ENCODE measurements around the gene GRPEL2.
"Not testable (repeated sequence)": the region's sequence is repeated elsewhere in the genome, so short reads cannot be mapped to it uniquely, and the experiment has no call there.

Gene GRPEL2

DNA sequence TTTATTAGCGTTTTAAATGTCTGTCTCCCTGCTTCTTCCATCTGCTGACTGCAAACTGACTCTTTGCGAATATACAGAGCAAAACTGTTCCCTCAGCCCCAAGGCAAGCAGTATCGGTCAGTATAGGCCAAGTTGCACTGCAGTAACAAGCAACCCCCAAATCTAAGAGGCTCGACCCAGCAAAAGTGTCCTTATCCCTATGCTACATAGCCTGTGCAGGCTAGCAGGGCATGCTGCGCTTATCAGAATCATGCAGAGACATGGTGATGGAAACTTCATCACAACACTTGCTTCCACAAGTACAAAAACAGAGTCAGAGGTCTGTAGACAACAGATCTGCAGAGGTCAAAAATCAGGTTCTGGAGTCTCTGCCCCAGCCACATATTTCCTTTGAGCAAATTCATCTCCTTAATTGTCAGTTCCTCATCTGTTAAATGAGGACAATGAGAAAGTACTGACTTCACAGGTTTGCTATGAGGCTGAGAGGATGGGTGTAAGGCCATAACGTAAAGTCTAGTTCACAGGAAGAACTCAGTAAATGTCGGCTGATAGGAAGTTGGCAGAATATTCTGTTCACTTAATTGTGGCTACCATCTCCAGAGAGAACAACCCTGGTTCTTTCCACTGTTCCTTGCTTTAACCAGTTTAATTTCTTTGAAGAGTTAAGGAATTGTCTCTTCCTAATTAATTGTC is 43.3 kb downstream of the GRPEL2 start:
- H3K27ac Mint-ChIP-seq: no peak overlapping the region
- no peaks in the 10 kb centered on the region for H3K27me3 Mint-ChIP-seq
- H3K4me3 Mint-ChIP-seq: no peak overlapping the region
- H3K36me3 Mint-ChIP-seq: no peaks in the 10 kb centered on the region
- H3K4me1 Mint-ChIP-seq: no peaks in the 10 kb centered on the region
- H3K9me3 Mint-ChIP-seq: no peaks in the 10 kb centered on the region

DNA sequence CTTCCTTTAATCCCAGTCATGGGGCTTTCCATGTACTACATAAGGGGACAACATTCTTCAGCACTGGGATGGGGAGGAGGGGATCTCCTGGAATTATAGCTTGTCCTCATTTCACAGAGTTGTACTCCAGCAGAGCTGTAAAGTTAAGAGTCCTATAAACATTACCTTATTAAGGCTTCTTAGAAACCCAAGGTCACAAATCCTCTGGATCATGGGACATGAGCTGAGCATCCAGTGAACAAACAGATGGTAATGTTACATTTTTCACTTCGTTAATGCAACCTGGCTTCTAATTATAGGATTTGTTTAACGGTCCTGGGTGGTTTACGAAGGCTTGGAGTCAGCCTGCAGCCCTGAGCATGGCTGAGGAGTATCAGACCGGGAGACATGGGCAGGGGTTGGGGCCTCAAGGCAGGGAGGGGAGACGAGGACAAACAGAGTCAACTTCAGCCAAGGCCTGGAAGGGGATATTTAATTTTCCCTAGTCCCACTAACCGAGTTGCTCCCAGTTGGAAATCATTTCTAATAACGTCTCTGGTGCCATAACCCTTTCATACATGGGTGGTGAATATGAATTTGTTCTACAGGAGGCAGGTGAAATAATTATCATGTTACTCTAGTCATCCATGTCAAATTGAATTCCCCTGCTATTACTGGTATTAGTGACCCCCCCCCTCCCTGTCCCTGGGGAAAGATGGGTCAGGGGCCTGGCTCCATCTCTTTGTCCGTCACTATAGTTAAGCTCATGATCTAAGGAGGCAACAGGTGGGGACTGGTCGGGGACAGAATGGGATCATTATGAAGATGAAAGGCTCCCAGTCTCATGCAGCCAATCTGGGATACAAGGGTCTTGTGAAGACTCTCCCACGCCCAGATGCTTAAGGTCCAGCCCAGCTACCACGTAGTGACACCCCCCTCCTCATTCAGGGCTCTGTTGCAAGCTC is 44.5 kb downstream of the GRPEL2 start:
- Mint-ChIP-seq H3K27ac (no peak overlapping the region), H3K4me1 (no peaks in the 10 kb centered on the region), H3K36me3 (no peaks in the 10 kb centered on the region), H3K4me3 (no peak overlapping the region), H3K27me3 (no peaks in the 10 kb centered on the region), H3K9me3 (no peaks in the 10 kb centered on the region)

DNA sequence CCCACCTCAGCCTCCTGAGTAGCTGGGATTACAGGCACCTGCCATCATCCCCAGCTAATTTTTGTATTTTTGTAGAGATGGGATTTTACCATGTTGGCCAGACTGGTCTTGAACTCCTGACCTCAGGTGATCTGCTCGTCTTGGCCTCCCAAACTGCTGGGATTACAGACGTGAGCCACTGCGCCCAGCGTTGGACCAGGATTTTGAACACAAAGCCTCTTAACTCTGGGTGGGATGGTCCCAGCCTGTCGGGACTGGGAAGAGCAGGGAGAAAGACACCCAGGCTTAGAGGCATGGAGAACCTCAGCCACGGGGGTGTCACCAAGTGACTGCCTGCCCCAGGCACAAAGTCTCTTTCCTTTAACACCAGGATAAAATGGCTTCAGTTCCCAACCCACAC is 45.8 kb downstream of the GRPEL2 start:
- H3K27ac Mint-ChIP-seq, H3K4me3 Mint-ChIP-seq, H3K27me3 Mint-ChIP-seq, H3K36me3 Mint-ChIP-seq, H3K4me1 Mint-ChIP-seq, H3K9me3 Mint-ChIP-seq: not testable (repeated sequence)

DNA sequence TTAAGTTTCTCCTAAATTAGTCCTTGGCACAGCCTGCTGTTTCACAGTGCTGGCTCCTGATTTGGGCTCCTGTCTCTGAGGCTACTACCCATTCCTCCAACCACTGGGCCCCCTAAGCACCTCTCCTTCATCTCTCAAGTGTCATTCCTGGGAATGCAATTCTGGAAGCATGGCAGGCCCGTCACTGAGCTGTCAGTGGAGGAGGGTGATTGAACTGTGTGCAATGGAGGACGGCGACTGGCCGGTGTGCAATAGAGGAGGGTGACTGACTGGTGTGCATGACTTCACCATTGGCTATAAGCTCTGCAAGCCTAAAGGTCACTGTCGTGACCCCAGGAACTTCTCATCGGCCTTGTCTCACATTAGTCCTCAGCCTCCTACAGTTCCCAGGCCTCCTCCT is 46.2 kb downstream of the GRPEL2 start:
- Mint-ChIP-seq H3K4me1 (no peaks in the 10 kb centered on the region), H3K36me3 (no peaks in the 10 kb centered on the region), H3K4me3 (no peak overlapping the region), H3K27ac (no peak overlapping the region), H3K27me3 (no peaks in the 10 kb centered on the region), H3K9me3 (no peaks in the 10 kb centered on the region)

DNA sequence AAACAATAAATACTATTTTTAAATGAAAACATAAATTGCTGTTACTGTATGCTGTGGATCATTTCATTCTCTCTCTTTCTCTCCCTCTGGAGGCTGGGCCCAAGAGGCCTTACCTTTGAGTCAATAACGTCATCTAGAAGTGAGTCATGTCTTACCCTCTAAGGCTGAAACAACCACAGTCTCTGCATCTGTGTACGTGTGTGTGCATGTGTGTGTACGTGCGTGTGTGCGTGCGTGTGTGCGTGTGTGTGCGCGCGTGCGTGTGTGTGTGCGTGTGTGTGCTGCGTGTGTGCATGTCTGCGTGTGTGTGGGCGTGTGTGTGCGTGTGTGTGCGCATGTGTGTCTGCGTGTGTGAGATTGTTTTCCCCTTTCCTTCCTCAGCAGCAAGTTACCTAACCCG is 47.4 kb downstream of the GRPEL2 start:
- Mint-ChIP-seq H3K4me3 (no peak overlapping the region), H3K27ac (no peak overlapping the region)

DNA sequence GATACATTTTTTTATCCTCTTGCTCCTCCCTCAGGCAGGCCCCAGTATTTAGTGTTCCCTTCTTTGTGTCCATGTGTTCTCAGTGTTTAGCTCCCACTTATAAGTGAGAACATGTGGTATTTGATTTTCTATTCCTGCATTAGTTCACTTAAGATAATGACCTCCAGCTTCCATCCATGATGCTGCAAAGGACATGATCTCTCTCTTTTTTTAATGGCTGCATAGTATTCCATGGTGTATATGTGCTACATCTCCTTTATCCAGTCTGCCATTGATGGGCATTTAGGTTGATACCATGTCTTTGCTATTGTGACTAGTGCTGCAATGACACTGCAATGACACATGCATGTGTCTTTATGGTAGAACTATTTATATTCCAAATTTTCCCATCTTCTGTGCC is 49.7 kb downstream of the GRPEL2 start:
- not testable (repeated sequence) for H3K9me3 Mint-ChIP-seq, H3K27ac Mint-ChIP-seq, H3K4me3 Mint-ChIP-seq, H3K36me3 Mint-ChIP-seq, H3K4me1 Mint-ChIP-seq, H3K27me3 Mint-ChIP-seq

More for the DNA sequence above, 47.4 kb downstream of the GRPEL2 start:
- H3K9me3 Mint-ChIP-seq: no peaks in the 10 kb centered on the region
- H3K4me1 Mint-ChIP-seq: no peaks in the 10 kb centered on the region
- no peaks in the 10 kb centered on the region for H3K36me3 Mint-ChIP-seq
- no peaks in the 10 kb centered on the region for H3K27me3 Mint-ChIP-seq

DNA sequence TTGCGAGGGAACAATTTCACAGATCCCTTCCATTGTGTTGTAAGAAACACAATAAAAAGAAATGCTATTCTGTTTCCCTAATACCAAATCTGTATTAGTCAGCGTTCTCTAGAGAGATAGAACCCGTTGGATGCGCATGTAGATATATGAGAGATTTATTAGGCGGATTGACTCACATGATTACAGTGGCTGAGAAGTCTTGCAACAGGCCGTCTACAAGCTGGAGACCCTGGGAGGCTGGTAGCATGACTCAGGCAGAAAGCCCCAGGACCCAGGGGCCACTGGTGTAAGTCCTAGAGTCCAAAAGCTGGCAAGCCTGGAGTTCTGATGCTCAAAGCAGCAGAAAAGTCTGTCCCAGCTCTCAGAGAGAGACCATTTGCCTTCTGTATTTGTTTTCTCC is 52.2 kb downstream of the GRPEL2 start:
- H3K9me3 Mint-ChIP-seq: no peaks in the 10 kb centered on the region
- H3K27ac Mint-ChIP-seq: no peak overlapping the region
- H3K27me3 Mint-ChIP-seq: no peaks in the 10 kb centered on the region
- no peaks in the 10 kb centered on the region for H3K36me3 Mint-ChIP-seq
- H3K4me1 Mint-ChIP-seq: no peaks in the 10 kb centered on the region
- H3K4me3 Mint-ChIP-seq: no peak overlapping the region

GRCh38 chr5:149398747-149399266 is 53.5 kb downstream of the GRPEL2 start:
- H3K27ac Mint-ChIP-seq, H3K36me3 Mint-ChIP-seq, H3K9me3 Mint-ChIP-seq, H3K27me3 Mint-ChIP-seq, H3K4me3 Mint-ChIP-seq, H3K4me1 Mint-ChIP-seq: not testable (repeated sequence)

DNA sequence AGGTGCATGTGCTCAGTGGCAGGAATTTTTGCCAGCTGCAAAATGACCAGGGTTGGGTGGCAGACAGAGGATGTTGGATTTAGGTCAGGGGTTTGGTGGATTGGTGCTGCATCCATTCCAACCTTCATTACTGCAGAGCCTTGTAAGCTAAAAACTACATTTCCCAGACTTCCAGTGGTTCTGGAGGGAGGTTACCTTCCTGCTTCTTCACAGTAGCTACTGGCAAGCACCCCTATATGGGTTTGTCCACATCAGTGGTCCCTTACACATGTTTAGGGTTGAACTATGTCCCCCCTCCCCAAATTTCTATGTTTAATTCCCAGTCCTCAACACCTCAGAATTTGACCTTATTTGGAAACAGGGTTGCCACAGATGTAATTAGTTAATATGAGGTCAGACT is 54.5 kb downstream of the GRPEL2 start:
- H3K36me3 Mint-ChIP-seq: no peaks in the 10 kb centered on the region
- no peaks in the 10 kb centered on the region for H3K9me3 Mint-ChIP-seq
- no peak overlapping the region for H3K27ac Mint-ChIP-seq
- no peak overlapping the region for H3K4me3 Mint-ChIP-seq
- no peaks in the 10 kb centered on the region for H3K27me3 Mint-ChIP-seq
- H3K4me1 Mint-ChIP-seq: no peaks in the 10 kb centered on the region

DNA sequence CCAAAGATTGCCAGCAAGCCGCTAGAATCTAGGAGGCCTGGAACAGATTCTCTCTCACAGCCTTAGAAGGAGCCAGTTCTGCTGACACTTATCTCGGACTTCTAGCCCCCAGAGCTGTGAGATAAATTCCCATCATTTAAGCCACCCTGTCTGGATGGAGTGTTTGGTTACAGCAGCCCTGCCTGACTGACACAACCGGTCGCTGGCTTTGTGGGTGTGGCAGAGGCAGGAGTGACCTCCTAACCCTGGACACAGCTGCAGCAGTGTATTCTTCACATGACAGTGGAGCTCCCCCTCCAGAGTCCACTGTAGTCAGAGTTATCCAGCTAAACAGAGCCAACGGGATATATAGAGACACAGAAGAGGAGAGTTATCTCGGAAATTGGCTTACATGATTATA is 55.0 kb downstream of the GRPEL2 start:
- H3K9me3 Mint-ChIP-seq: no peaks in the 10 kb centered on the region
- H3K36me3 Mint-ChIP-seq: no peaks in the 10 kb centered on the region
- no peak overlapping the region for H3K4me3 Mint-ChIP-seq
- H3K27ac Mint-ChIP-seq: no peak overlapping the region
- H3K27me3 Mint-ChIP-seq: no peaks in the 10 kb centered on the region
- H3K4me1 Mint-ChIP-seq: no peaks in the 10 kb centered on the region

- no peaks in the 10 kb centered on the region for H3K36me3 Mint-ChIP-seq
Observed at GRCh38 chr5:149401051-149401450, 55.8 kb downstream of the GRPEL2 start.

GRCh38 chr5:149402291-149402690 is 57.0 kb downstream of the GRPEL2 start:
- Mint-ChIP-seq H3K27me3 (no peaks in the 10 kb centered on the region), H3K36me3 (no peaks in the 10 kb centered on the region), H3K4me1 (no peaks in the 10 kb centered on the region), H3K27ac (no peak overlapping the region), H3K9me3 (no peaks in the 10 kb centered on the region), H3K4me3 (no peak overlapping the region)

More at GRCh38 chr5:149401051-149401450, 55.8 kb downstream of the GRPEL2 start:
- no peaks in the 10 kb centered on the region for H3K4me1 Mint-ChIP-seq
- H3K9me3 Mint-ChIP-seq: no peaks in the 10 kb centered on the region
- H3K27me3 Mint-ChIP-seq: no peaks in the 10 kb centered on the region
- H3K27ac Mint-ChIP-seq: no peak overlapping the region
- H3K4me3 Mint-ChIP-seq: no peak overlapping the region
